Right ventricle myocardium superior (tissue), 1 donor: Measurements from ENCODE around the gene TBC1D8. TPM values are rescaled to one million over a fixed set of nuclear protein-coding genes. Genes with fewer than 3 reads are reported as not detected.
"Not testable (repeated sequence)": the region's sequence is repeated elsewhere in the genome, so short reads cannot be mapped to it uniquely, and the experiment has no call there.

ENCODE experiments used
- ATAC-seq: fragments of 200-7000 bp; cut with Tn5 transposase; one replicate; pipeline ENCODE4 v1.9.1; 2020; ENCODE audit warnings: mild to moderate bottlenecking; ENCODE audit not compliant: poor library complexity
- DNase-seq: peaks from one replicate; pipeline ENCODE4 v3.0.0-alpha.2; 2020
- intact Hi-C: fragments of 100-400 bp; cut with DNase I; formaldehyde crosslinking; loops from one replicate; pipeline ENCODE4 v1.11.2; 2022
- total RNA-seq: library from RNA; stranded (reverse); fragmentation: NEBNext Ultra II Directional; extraction: Animal tissue kit (Norgen Biotek cat#: 25700); gene quantifications from one replicate; pipeline ENCODE4 v1.2.1, GENCODE V29; 2021
- donor health status: DM: no; HTN: yes; CAD: no; lungs with severe emphysema.

The TBC1D8 gene
- total RNA-seq, 1 donor from 2014 or later, result 51.4 TPM

DNA sequence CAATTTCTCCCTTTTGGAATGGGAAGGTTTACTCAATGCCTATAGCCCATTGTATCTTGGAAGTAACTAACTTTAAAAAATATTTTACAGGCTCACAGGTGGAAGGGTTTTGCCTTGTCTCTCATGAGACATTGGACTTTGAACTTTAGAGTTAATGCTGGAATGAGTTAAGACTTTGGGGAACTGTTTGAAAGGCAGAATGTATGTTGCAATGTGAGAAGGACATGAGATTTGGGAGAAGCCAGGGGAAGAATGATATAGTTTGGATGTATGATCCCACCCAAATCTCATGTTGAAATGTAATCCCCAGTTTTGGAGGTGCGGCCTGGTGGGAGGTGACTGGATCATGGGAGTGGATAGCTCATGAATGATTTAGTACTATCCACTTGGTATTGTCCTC lies 17.5 kb upstream of the TBC1D8 start:
- no peak for DNase-seq
- no peak for ATAC-seq
- intact Hi-C loops, result no loop called here

DNA sequence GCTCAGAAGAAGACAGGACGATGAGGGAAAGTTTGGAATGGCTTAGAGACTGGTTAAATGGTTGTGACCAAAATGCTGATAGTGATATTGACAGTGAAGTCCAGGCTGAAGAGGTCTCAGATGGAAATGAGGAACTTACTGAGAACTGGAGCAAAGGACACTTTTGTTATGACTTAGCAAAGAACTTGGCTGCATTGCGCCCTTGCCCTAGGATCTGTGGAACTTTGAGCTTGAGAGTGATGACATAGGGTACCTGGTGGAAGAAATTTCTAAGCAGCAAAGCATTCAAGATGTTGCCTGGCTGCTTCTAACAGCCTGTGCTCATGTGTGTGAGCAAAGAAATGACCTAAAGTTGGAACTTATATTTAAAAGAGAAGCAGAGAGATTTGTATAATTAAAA lies 16.4 kb upstream of the TBC1D8 start:
- ATAC-seq, DNase-seq, intact Hi-C loops: not testable (repeated sequence)

DNA sequence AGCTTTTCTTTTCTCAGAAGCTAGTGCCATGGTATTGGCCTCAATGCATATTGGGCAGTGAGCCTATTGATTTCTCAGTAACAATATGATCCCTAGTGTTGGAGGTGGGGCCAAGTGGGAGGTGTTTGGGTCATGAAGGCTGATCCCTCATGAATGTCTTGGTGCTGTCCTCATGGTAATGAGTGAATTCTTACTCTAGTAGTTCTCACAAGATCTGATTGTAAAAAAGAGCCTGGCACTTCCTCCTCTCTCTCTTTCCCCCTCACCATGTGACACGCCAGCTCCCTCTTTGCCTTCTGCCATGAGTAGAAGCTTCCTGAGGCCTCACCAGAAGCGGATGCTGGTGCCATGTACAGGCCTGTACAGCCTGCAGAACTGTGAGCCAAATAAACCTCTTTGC lies 12.8 kb upstream of the TBC1D8 start:
- ATAC-seq (no peak), DNase-seq (no peak)
- intact Hi-C loops, result no loop called here

DNA sequence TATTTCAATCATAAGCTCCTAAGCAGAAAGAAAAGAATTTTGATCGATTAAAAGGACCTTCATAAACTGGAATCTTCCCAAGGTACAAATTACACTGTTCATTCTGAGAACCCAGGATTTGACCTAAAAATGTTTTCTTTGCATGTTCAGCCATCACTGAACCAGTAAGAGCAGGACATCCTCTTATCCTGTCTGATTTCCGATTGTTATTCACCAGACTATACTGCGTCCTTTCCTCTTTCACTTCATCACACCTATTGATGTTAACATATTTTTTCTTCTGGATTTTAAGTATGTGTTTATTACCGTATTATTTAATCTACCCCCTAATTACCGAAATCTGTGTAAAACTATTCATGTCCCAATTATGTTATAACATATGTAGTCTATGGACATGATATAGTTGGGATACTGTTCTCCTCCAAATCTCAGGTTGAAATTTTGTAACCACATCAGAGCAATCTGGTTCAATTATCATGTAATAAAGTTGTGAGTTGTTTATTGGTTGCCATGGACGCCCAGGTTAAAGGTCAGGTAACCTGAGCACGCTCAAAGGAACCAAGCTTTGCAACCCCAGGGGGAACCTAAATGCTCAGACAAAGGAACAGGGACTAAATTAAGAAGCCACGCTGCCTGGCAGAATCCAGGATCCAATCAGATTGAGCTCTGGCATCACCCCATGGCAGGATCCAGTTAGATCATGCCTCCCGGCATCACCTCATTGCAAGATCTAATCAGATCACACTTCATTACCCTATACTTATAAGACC lies 11.6 kb upstream of the TBC1D8 start:
- intact Hi-C loops, result no loop called here
- DNase-seq, result no peak
- no peak for ATAC-seq

DNA sequence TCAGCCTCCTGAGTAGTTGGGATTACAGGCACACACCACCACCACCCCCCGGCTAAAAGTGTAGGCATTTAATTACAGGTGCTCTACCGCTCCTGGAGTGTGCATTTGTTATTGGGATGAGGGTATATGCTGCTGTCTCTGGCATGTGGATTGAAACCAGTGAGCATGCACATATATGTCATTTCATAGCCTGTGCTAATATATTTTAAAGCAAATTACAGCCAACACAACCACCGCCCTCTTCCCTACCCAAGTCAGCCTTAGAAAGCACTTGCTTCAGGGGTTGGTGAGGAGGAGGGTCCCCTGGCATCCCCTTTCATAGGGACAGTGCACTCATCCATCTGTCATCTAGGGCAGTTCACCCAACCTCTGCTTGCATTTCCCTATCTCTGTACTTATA lies 10.5 kb upstream of the TBC1D8 start:
- no peak for DNase-seq
- intact Hi-C loops, result no loop called here
- ATAC-seq, result no peak

DNA sequence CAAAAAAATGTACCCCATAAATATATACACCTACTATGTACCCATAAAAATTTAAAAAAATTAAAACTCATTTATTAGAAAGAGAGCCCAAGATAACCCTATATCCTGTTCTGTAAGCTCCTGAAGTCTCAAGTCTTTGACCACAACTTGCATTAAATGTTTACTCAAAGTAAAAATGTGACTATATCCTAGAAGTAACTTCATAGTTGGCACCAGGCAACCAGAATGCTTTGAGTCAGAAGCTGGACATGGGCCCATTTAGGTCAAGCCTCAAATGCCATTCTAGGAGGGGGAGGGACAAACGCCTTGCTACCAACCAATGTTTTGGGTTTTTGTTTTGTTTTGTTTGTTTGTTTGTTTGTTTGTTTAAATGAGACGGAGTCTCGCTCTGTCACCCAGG lies 9.3 kb upstream of the TBC1D8 start:
- intact Hi-C loops, result no loop called here
- ATAC-seq (peak; percentile 60), DNase-seq (no peak)

DNA sequence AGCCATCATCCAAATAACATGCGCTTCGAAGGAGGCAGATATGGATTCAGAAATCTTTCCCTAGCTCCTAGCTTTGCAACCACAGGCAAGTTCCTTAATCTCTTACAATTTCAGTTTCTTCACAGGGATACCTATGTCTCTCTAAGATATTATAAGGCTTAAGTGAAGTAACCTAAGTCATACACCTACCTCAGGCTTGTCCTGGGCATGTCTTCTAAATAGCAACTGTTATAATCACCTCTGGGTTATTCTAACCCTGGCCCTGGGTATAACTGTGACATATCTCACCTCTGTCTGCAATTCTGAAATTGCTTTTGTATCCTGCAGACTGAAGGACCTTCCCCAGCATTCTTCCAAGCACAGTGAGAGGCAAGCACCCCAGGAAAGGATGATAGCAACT lies 8.3 kb upstream of the TBC1D8 start:
- intact Hi-C loops, result no loop called here
- DNase-seq (no peak), ATAC-seq (no peak)

DNA sequence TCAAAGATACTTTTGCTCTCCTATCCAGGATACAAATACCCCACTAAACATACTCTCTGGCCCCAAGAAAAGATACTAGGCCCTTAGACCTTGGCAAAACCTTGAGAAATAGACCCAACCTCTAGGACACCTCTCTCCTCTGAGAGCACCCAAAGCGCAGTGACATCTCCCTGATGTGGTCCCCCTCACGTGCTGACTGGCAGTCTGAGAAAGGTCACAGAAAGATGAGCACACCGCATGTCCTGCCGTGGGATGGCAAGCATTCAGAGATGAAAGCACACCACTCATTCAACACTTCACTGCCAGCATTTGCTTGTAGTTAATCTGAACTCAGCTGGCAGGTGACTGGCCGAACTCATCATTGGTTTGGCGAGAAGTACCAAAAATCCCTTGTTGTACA lies 6.1 kb upstream of the TBC1D8 start:
- DNase-seq (no peak), ATAC-seq (no peak)
- intact Hi-C loops, result no loop called here

DNA sequence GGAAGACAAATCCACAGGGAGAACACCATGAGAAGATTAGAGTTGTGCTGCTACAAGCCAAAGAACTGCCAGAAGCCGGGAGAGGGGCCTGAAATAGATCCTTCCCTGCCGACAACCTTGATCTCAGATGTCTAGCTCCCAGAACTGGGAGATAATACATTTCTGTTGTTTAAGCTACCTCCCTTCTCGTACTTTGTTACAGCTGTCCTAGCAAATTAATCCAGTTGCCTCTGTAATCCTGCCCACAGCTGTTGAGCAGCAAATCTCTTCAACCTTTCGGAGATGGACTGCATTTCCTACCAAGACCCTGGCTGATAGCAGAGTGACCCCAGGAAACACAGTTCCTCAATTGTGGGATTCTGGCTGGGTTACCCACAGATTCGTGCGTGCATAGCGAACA lies 2.6 kb upstream of the TBC1D8 start:
- ATAC-seq, result no peak
- intact Hi-C loops, result loop anchor here (5.0 kb wide), 1 partner anchor 121 kb away; no protein-coding TSS in a partner anchor

DNA sequence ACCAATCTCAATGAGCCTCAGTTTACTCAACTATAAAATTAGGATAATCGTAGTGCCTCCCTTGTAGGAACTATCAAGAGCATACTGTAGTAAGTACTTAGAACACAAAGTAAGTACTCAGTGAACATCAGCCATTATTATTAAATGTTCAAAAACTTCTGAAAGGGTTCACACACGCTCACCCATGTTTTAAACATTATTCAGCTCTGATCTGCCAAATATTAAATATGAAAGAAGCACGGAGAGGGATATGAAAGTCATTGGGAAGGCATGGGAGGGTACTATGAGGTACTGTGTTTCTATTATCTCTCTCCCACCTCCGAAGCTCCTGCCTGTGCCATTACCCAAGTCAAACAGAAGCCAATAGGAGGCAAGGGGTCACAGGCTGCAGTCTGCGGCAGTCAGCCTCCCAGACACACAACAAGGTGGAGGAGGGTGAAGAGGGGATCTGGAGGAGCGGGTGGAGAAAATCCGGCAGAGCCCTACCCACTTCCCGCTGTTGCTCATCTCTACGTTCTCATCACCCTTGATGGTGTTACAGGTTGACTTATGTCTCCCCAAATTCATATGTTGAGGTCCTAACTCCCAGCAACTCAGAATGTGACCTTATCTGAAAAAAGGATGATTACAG lies 2.0 kb upstream of the TBC1D8 start:
- DNase-seq (no peak), ATAC-seq (no peak)
- intact Hi-C loops, result loop anchor here (5.0 kb wide), 1 partner anchor 121 kb away; no protein-coding TSS in a partner anchor

More for the DNA sequence above, 2.6 kb upstream of the TBC1D8 start:
- DNase-seq, result no peak

DNA sequence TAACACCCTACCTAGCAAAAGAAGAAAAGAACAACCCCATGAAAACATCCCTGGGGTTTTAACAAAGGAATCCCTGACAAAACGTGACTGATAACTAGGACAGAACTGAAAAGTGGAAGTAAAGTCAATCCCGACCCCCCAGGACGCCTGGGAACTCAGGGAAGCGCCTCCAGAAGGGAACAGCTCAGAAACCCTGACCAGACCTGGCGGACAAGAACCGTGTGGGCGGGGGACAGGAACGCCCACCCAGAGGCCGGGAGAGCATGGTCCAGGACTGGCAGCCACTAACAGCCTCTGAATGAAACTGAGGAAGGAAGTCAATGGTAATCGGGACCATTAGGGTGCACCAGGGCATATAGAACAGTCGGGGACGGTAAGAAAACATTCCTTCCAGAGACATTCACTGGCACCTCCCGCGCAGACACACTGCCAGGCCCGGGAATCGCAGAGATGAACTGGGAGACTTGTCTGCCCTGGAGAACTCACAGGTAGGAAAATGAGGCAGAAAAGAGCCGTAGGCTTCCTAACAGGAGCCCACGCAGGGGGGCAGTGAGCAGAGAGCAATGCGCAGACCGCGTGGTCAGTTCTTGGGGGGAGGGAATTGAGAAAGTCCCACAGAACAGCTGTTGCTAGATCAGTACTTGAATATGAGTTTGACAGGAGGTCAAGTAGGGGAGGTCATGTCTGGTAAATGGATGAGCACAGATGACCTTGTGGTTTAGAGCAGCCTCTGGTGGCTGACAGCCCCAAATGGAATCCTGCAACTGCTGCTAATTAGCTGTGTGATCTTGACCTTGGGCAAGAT lies 1.3 kb upstream of the TBC1D8 start:
- intact Hi-C loops, result loop anchor here (5.0 kb wide), 1 partner anchor 120 kb away; no protein-coding TSS in a partner anchor
- ATAC-seq (peak; percentile 76), DNase-seq (peak; percentile 58)

DNA sequence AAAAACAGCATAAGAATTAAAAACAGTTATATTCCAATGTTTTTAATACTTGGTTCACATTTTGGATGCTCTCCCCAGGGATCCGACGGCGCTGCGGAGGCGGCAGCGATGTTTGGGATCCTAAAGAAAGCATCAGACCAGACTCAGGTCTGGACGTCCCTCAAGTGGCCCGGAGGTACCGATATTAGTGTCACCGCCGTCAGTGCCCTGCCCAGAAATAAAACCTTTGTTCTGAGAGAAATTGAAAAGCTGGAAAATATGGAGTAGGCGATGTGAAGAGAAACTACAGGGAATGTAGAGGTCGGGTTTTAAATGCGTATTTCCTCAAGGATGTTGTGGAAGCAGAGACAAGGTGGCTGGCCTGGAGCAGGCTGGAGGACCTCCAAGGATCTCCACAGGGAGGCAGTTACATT lies 683 bp upstream of the TBC1D8 start:
- ATAC-seq, result peak; percentile 19
- no peak for DNase-seq
- intact Hi-C loops, result loop anchor here (2.0 to 5.0 kb wide), 2 partner anchors 120 to 139 kb away; no protein-coding TSS in a partner anchor

DNA sequence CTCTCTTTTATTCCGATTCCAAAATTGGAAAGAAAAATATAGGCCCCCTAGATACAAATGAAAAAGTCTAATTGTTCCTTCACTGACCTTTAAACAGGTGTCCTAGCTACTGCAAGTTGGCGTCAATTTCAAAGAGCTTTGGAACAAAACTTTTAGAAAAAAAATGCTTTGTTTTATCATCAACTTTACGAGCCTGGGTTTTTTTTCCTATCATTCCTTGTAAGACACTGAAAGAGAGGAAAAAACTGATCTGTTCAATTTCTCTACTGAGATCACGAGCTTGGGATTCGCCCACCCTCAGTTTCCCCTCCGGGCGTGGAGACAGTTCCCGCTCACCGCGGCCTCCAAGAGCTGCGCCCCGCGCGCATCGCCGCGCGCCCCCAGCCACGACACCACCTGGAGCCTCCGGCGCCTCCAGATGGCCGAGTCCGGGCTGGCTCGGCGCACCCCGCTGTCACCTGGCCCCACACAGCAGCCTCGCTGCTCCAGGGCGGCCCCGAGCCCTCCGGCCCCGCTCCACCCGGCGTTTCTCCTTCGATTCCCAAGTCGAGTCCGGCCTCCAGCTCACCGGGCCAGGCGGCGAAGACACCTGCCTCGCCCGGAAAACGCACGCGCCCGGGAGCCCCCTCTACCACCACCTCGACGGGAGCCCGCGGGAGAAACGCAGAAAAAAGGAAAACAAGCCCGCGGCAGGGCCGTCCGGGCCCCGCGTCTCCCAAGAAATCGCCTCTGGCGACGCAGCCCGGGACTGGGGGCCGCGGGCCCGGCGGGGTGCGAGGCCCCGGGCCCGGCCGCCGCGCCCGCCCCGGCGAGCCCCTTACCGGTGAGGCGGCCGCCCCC lies 656 bp downstream of the TBC1D8 start:
- DNase-seq, result peak; percentile 55
- intact Hi-C loops, result loop anchor here (2.0 to 5.0 kb wide), 2 partner anchors 118 to 138 kb away; no protein-coding TSS in a partner anchor
- peak; percentile 18 for ATAC-seq

DNA sequence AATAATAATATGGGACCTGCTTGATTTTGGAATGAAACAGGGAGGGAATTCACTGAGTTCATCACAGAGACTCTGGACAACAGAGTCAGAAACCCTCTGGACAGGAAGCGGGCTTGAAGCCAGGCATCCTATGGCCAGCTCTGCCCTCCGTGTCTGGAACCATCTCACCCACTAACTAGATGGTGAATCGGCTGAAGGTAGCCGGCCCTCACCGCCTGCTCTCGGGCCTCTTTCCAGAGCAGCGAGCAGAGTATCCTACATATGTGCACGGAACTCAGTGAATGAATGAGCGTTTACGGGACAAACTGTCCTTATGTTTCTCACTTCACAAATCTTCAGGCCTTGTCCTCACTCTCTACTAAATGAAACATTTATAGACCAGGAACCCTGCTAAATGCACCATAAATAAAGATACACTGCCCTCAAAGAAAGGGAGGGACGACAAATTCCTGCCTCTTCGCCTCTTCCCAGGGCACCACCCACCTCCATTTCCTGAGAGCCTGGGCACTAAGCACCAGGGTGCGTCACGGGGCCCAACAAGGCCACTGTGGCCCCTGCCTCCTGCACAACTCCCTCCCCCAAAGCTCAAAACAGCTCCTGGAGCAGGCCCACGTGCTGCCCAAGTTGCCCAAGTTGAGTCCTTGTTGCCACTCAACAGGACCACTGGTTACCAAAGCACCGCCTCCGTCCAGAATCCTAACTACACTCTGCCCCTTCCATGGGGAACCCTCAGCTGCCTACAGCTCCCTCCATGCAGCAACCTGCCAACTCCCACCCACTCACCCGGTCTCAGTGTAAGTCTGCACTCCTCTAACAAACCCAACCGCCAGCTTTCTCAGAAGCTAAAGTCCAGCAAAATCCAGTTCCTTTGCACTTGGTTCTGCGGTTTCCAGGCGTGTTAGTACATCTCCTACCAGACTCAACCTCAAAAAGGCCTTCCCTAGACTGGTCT lies 1.7 kb downstream of the TBC1D8 start:
- DNase-seq (no peak), ATAC-seq (no peak)
- intact Hi-C loops, result loop anchor here (2.0 to 5.0 kb wide), 3 partner anchors 37 to 137 kb away; no protein-coding TSS in a partner anchor

DNA sequence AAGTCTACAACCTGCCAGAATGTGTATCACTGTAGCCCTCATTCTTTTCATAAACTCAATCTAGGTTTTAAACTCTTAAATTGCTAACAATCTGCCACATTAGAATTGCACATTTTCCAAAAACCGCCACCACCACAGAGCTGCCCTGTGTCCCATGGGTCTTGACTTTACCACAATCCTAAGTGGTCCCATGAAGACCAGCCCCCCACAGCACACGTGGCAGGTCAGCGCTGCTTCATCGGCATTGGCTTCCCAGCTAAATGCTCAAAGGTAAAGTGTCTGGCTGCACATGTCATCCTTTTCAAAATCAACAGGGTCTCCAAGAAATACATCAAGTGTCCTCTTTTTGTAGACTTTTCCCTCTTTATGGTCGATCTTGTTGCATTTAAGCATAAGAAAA lies 2.4 kb downstream of the TBC1D8 start:
- DNase-seq, result no peak
- ATAC-seq, result no peak
- intact Hi-C loops, result loop anchor here (5.0 kb wide), 1 partner anchor 36 kb away; no protein-coding TSS in a partner anchor

DNA sequence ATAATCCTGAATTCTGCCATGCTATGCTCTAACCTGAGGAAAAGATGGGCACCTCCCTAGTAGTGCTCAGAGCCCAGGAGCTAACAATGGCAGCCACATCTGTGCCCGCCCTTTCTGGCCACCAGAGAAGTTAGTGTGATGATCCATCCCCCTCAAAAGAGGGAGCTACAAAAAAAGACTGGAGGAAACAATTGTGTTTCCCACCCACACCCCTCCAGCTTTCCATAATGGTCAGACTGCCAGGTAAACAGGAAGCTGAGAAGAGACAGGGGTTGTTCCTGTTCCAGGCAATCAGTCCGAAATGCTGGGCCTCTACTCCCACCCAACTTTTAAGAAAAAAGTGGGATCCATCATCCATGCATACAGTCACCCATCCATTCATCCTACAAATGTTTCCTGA lies 3.2 kb downstream of the TBC1D8 start:
- ATAC-seq, result no peak
- intact Hi-C loops, result loop anchor here (5.0 kb wide), 1 partner anchor 36 kb away; no protein-coding TSS in a partner anchor
- DNase-seq, result no peak

DNA sequence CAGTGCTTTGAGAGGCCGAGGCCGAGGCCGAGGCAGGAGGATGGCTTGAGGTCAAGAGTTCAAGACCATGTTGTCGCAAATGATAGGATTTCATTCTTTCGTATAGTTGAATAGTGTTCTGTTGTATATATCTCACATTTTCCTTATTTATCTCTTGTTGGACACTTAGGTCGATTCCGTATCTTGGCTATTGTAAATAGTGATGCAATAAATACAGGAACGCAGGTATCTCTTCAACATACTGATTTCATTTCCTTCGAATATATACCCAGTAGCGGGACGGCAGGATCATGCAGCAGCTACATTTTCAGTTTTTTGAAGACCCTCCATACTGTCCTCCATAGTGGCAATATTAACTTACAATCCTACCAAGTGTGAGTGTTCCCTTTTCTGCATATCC lies 4.1 kb downstream of the TBC1D8 start:
- intact Hi-C loops, result loop anchor here (5.0 kb wide), 1 partner anchor 35 kb away; no protein-coding TSS in a partner anchor
- ATAC-seq (no peak), DNase-seq (no peak)
